Measurements from ENCODE around the gene PHLDA1. TPM values are rescaled to one million over a fixed set of nuclear protein-coding genes. Genes with fewer than 3 reads are reported as not detected.

PHLDA1 gene
- polyA plus RNA-seq, 1 donor (not counting 4 experiments of a cell fraction or from before 2014, with no cell fraction given): 144 TPM

DNA sequence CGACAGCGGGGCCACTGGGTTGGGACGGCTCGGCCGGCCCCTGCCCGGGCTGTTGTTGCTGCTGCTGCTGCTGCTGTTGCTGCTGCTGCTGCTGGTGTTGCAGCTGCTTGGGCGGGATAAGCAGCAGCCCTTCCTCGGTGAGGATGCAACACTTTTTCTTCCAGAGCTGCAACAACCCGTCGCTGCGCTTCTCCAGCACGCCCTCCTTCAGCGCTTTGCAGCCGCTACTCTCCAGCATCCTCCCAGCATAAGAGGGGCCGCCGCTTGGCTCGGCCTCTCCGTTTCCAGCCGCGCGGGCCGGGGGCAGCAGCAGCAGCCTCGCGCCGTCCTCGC is 529 bp downstream of the PHLDA1 start:
- no peaks in the 10 kb centered on the region for H3K9me1 ChIP-seq (ENCODE audit: control insufficient read depth, extremely low read depth, insufficient read depth, low read length)
- H3K4me1 ChIP-seq (ENCODE audit: control insufficient read depth, extremely low read depth, insufficient read depth, low read length): peaks cover 12% of the 10 kb centered on the region
- peaks cover 9% of the 10 kb centered on the region for H4K20me1 ChIP-seq (ENCODE audit: control insufficient read depth, extremely low read depth, insufficient read depth, low read length)
- H3K27ac ChIP-seq (ENCODE audit: control insufficient read depth, insufficient read depth, low read length): peak overlapping the region; percentile 94
- peaks cover 4 to 22% of the 10 kb centered on the region in 2 experiments for H3K36me3 ChIP-seq (ENCODE audit: control insufficient read depth in 2 of 2, extremely low read depth in 1 of 2, insufficient read depth in 2 of 2, low read length in 2 of 2)
- H2AFZ ChIP-seq (ENCODE audit: control insufficient read depth, low read length): no peak overlapping the region
- TF ChIP-seq, protein P1, sequence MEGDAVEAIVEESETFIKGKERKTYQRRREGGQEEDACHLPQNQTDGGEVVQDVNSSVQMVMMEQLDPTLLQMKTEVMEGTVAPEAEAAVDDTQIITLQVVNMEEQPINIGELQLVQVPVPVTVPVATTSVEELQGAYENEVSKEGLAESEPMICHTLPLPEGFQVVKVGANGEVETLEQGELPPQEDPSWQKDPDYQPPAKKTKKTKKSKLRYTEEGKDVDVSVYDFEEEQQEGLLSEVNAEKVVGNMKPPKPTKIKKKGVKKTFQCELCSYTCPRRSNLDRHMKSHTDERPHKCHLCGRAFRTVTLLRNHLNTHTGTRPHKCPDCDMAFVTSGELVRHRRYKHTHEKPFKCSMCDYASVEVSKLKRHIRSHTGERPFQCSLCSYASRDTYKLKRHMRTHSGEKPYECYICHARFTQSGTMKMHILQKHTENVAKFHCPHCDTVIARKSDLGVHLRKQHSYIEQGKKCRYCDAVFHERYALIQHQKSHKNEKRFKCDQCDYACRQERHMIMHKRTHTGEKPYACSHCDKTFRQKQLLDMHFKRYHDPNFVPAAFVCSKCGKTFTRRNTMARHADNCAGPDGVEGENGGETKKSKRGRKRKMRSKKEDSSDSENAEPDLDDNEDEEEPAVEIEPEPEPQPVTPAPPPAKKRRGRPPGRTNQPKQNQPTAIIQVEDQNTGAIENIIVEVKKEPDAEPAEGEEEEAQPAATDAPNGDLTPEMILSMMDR (optimal IDR thresholded peaks at IDR 0.05 in 1 of 3, IDR thresholded peaks at IDR 0.05 in 1 of 3, conservative IDR thresholded peaks at IDR 0.05 in 1 of 3; ENCODE audit: extremely low read depth in 1 of 3, insufficient read depth in 2 of 3, low read length in 3 of 3): no peak
- no peak for TF ChIP-seq EZH2 (IDR thresholded peaks at IDR 0.05; ENCODE audit: low read length)
- H3K9me3 ChIP-seq (ENCODE audit: control insufficient read depth, low read depth, low read length): no peaks in the 10 kb centered on the region
- no peak for DNase-seq (ENCODE audit: low read depth, low spot score)
- H3K4me2 ChIP-seq (ENCODE audit: control insufficient read depth, extremely low read depth, insufficient read depth, low read depth, low read length): peak overlapping the region; percentile 13
- H3K79me2 ChIP-seq (ENCODE audit: control insufficient read depth, insufficient read depth, low read length): peaks cover 43% of the 10 kb centered on the region
- peak overlapping the region; percentile 95 for H3K9ac ChIP-seq (ENCODE audit: control insufficient read depth, extremely low read depth, insufficient read depth, low read length)
- FAIRE-seq: no peak
- no peaks in the 10 kb centered on the region for H3K27me3 ChIP-seq (ENCODE audit: control insufficient read depth, extremely low read depth, insufficient read depth, low read length)
- H3K4me3 ChIP-seq (ENCODE audit: control insufficient read depth in 2 of 3, extremely low read depth in 1 of 3, insufficient read depth in 2 of 3, low read depth in 1 of 3, low read length in 3 of 3): peak overlapping the region; percentile 94 to 98 (median 96)
- dilution Hi-C loops (cut with MboI; ENCODE audit: extremely low pct_ligation_motif_present, low sequenced_read_pairs): no loop called here

DNA sequence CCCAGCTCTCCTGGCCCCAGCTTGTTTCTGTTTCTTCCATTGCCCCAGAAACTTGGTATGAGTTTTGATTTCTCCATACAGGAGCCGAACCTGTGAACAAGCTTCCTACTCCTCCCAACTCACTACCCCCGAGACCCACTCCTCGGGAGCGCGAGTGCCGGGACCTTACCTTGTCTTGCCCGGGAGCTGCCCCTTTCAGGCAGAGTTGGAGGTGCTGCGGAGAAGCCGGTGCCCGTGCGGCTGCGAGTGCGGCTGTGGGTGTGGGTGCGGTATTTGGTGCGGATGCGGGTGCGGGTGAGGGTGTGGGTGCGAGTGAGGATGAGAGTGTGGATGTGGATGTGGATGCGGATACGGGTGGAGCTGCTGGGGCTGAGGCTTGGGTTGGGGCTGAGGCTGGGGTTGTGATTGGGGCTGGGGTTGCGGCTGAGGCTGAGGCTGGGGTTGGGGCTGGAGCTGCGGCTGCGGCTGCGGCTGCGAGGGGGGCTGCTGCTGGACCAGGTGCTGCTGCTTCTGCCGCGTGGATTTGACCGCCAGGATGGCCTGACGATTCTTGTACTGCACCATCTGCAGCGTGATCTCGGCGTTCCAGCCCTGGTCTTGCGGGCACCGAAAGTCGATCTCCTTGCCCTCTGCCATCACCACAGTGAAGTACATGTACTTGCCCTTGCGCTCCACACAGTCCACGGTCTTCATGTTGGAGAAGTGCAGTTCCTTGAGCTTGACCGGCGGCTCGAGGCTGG is 1.1 kb downstream of the PHLDA1 start:
- H3K79me2 ChIP-seq (ENCODE audit: control insufficient read depth, insufficient read depth, low read length): peaks cover 43% of the 10 kb centered on the region
- H3K4me3 ChIP-seq (ENCODE audit: control insufficient read depth in 2 of 3, extremely low read depth in 1 of 3, insufficient read depth in 2 of 3, low read depth in 1 of 3, low read length in 3 of 3): peak overlapping the region; percentile 94 to 98 (median 96)
- H3K27me3 ChIP-seq (ENCODE audit: control insufficient read depth, extremely low read depth, insufficient read depth, low read length): no peaks in the 10 kb centered on the region
- H2AFZ ChIP-seq (ENCODE audit: control insufficient read depth, low read length): no peak overlapping the region
- peak overlapping the region; percentile 13 for H3K4me2 ChIP-seq (ENCODE audit: control insufficient read depth, extremely low read depth, insufficient read depth, low read depth, low read length)
- DNase-seq (ENCODE audit: low read depth, low spot score) (no peak), FAIRE-seq (no peak)
- H3K9me1 ChIP-seq (ENCODE audit: control insufficient read depth, extremely low read depth, insufficient read depth, low read length): no peaks in the 10 kb centered on the region
- H3K36me3 ChIP-seq (ENCODE audit: control insufficient read depth in 2 of 2, extremely low read depth in 1 of 2, insufficient read depth in 2 of 2, low read length in 2 of 2): peaks cover 4 to 22% of the 10 kb centered on the region in 2 experiments
- H3K9me3 ChIP-seq (ENCODE audit: control insufficient read depth, low read depth, low read length): no peaks in the 10 kb centered on the region
- peaks cover 9% of the 10 kb centered on the region for H4K20me1 ChIP-seq (ENCODE audit: control insufficient read depth, extremely low read depth, insufficient read depth, low read length)
- peak overlapping the region; percentile 95 for H3K9ac ChIP-seq (ENCODE audit: control insufficient read depth, extremely low read depth, insufficient read depth, low read length)
- no peak for TF ChIP-seq EZH2 (IDR thresholded peaks at IDR 0.05; ENCODE audit: low read length)
- TF ChIP-seq, protein P1 (optimal IDR thresholded peaks at IDR 0.05 in 1 of 3, IDR thresholded peaks at IDR 0.05 in 1 of 3, conservative IDR thresholded peaks at IDR 0.05 in 1 of 3; ENCODE audit: extremely low read depth in 1 of 3, insufficient read depth in 2 of 3, low read length in 3 of 3): no peak
- dilution Hi-C loops (cut with MboI; ENCODE audit: extremely low pct_ligation_motif_present, low sequenced_read_pairs): no loop called here
- peak overlapping the region; percentile 94 for H3K27ac ChIP-seq (ENCODE audit: control insufficient read depth, insufficient read depth, low read length)
- peaks cover 17% of the 10 kb centered on the region for H3K4me1 ChIP-seq (ENCODE audit: control insufficient read depth, extremely low read depth, insufficient read depth, low read length)

Measured in keratinocyte (primary cell).